Measurements from ENCODE around the gene LRRC63. TPM values are rescaled to one million over a fixed set of nuclear protein-coding genes. Genes with fewer than 3 reads are reported as not detected.

The LRRC63 gene
- total RNA-seq, 4 donors from 2014 or later: 0.33 to 1.4 (median 0.38) TPM; not detected in 1

GRCh38 chr13:46315491-46316075 is 103.9 kb downstream of the LRRC63 start:
- no peak for TF ChIP-seq CTCF (IDR thresholded peaks at IDR 0.05; ENCODE audit: low read depth)

GRCh38 chr13:46317120-46317519 is 105.4 kb downstream of the LRRC63 start:
- no peak for TF ChIP-seq CTCF (IDR thresholded peaks at IDR 0.05; ENCODE audit: low read depth)

GRCh38 chr13:46318986-46319385 is 107.3 kb downstream of the LRRC63 start:
- no peak for TF ChIP-seq CTCF (IDR thresholded peaks at IDR 0.05; ENCODE audit: low read depth)

GRCh38 chr13:46320406-46320805 is 108.7 kb downstream of the LRRC63 start:
- TF ChIP-seq CTCF (IDR thresholded peaks at IDR 0.05; ENCODE audit: low read depth): no peak

- no peak for TF ChIP-seq CTCF (IDR thresholded peaks at IDR 0.05; ENCODE audit: low read depth)
These were observed 109.1 kb downstream of the LRRC63 start for GRCh38 chr13:46320821-46321220.

- no peak for TF ChIP-seq CTCF (IDR thresholded peaks at IDR 0.05; ENCODE audit: low read depth)
These were observed 109.9 kb downstream of the LRRC63 start for GRCh38 chr13:46321494-46322225.

- TF ChIP-seq CTCF (IDR thresholded peaks at IDR 0.05; ENCODE audit: low read depth): no peak
These were observed 113.2 kb downstream of the LRRC63 start for GRCh38 chr13:46324976-46325375.

Small RNA genes within 50 kb of the gene (small RNA-seq; reads per million reads assigned to genes)
- not detected for gene RN7SKP5
- gene RN7SL288P: not detected

Other genes with a start within 250 kb of the LRRC63 start
- 10 to 100 TPM; 24.6 to 58.9 (median 28.9) TPM for gene ZC3H13, start 159.2 kb upstream of the LRRC63 start, total RNA-seq
- under 1 TPM in 1 of 4 donors, not detected in 3; 0.34 TPM for gene CPB2, start 106.9 kb upstream of the LRRC63 start, total RNA-seq
- gene LCP1, start 29.8 kb upstream of the LRRC63 start, total RNA-seq: 100 to 1,000 TPM in 2 of 4 donors, 10 to 100 TPM in 2; 55.9 to 517 (median 110) TPM
- gene RUBCNL, start 175.3 kb downstream of the LRRC63 start, total RNA-seq: 10 to 100 TPM in 1 of 4 donors, 1 to 10 TPM in 2, under 1 TPM in 1; 0.94 to 12.7 (median 5.5) TPM

Data from subcutaneous adipose tissue (tissue), 4 donors.